Measurements from ENCODE around the gene UNK. TPM values are rescaled to one million over a fixed set of nuclear protein-coding genes. Genes with fewer than 3 reads are reported as not detected.

UNK gene
- total RNA-seq, 1 donor from 2014 or later = 49.7 TPM

GRCh38 chr17:75765981-75766380 lies 18.6 kb upstream of the UNK start:
- no peak for DNase-seq (ENCODE audit: extremely low spot score, unreplicated experiment)
- H3K9me3 Mint-ChIP-seq = no peaks in the 10 kb centered on the region
- TF ChIP-seq CTCF (conservative IDR thresholded peaks at IDR 0.05) = no peak
- no peaks in the 10 kb centered on the region for H3K36me3 Mint-ChIP-seq
- peaks cover 4% of the 10 kb centered on the region for H3K4me1 Mint-ChIP-seq (ENCODE audit: unreplicated experiment)
- H3K27me3 Mint-ChIP-seq = no peaks in the 10 kb centered on the region
- no peak overlapping the region for H3K27ac Mint-ChIP-seq
- H3K4me3 Mint-ChIP-seq = peak overlapping the region; percentile 58

GRCh38 chr17:75767881-75768280 lies 16.7 kb upstream of the UNK start:
- DNase-seq (ENCODE audit: extremely low spot score, unreplicated experiment) = no peak
- H3K4me1 Mint-ChIP-seq (ENCODE audit: unreplicated experiment) = peaks cover 14% of the 10 kb centered on the region

GRCh38 chr17:75769536-75769935 lies 15.1 kb upstream of the UNK start:
- TF ChIP-seq CTCF (conservative IDR thresholded peaks at IDR 0.05) = no peak
- peaks cover 14% of the 10 kb centered on the region for H3K4me1 Mint-ChIP-seq (ENCODE audit: unreplicated experiment)
- no peak overlapping the region for H3K4me3 Mint-ChIP-seq
- no peak for DNase-seq (ENCODE audit: extremely low spot score, unreplicated experiment)
- no peaks in the 10 kb centered on the region for H3K27me3 Mint-ChIP-seq
- no peaks in the 10 kb centered on the region for H3K36me3 Mint-ChIP-seq
- no peak overlapping the region for H3K27ac Mint-ChIP-seq
- no peaks in the 10 kb centered on the region for H3K9me3 Mint-ChIP-seq

More at GRCh38 chr17:75767881-75768280, 16.7 kb upstream of the UNK start:
- Mint-ChIP-seq H3K36me3 (no peaks in the 10 kb centered on the region), H3K27ac (no peak overlapping the region), H3K27me3 (no peaks in the 10 kb centered on the region), H3K4me3 (no peak overlapping the region), H3K9me3 (no peaks in the 10 kb centered on the region)
- TF ChIP-seq CTCF (conservative IDR thresholded peaks at IDR 0.05) = no peak

GRCh38 chr17:75771334-75772281 lies 13.0 kb upstream of the UNK start:
- H3K4me1 Mint-ChIP-seq (ENCODE audit: unreplicated experiment) = peaks cover 25% of the 10 kb centered on the region
- H3K36me3 Mint-ChIP-seq = peaks cover 11% of the 10 kb centered on the region
- H3K9me3 Mint-ChIP-seq = no peaks in the 10 kb centered on the region
- TF ChIP-seq CTCF (conservative IDR thresholded peaks at IDR 0.05) = no peak
- DNase-seq (ENCODE audit: extremely low spot score, unreplicated experiment) = no peak
- no peaks in the 10 kb centered on the region for H3K27me3 Mint-ChIP-seq
- H3K27ac Mint-ChIP-seq = peak overlapping the region; percentile 63
- no peak overlapping the region for H3K4me3 Mint-ChIP-seq

GRCh38 chr17:75773121-75773807 lies 11.3 kb upstream of the UNK start:
- H3K27ac Mint-ChIP-seq = peak overlapping the region; percentile 31
- no peak for TF ChIP-seq CTCF (conservative IDR thresholded peaks at IDR 0.05)

More at GRCh38 chr17:75773121-75773807, 11.3 kb upstream of the UNK start:
- no peaks in the 10 kb centered on the region for H3K9me3 Mint-ChIP-seq
- peaks cover 27% of the 10 kb centered on the region for H3K36me3 Mint-ChIP-seq
- H3K4me3 Mint-ChIP-seq = no peak overlapping the region
- DNase-seq (ENCODE audit: extremely low spot score, unreplicated experiment) = no peak
- H3K27me3 Mint-ChIP-seq = no peaks in the 10 kb centered on the region
- H3K4me1 Mint-ChIP-seq (ENCODE audit: unreplicated experiment) = peaks cover 36% of the 10 kb centered on the region

All from type B pancreatic cell (in vitro differentiated cells).